ENCODE results near the gene KCND1.

The KCND1 gene

DNA sequence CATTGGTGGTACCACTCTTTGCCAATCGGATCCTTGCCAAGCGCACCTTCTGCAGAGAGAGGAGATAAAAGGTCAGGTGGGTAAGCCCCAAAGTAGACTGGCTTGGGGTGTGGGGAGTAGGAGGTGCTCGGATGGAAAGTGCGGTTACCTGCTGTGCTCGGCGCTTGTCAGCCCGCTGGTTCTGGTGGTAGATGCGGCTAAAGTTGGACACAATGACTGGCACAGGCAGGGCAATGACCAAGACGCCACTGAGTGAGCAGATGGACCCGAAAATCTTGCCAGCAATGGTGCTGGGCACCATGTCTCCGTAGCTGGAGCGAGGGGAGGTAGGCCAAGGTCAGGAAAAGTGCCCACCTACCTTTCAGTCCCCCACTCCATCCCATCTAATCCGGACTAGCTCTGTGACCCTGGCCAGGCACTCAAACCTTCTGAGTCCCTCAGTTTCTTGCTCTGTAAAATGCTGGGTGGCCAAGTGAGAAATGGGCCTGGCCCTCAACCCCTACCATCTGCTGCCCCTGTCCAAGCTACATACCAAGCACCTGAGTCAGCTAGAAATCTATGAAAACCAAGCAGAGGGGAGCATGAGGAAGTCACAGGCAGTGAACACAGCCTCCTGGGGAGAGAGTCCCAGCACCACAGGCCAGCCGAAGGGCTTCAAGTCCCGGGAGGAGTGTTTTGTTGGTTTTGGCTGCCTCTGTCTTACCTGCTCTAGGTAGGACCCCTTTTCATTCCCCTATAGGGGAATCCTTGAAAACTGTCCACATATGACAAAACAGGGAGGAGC lies 4.7 kb downstream of the KCND1 start:
- TF ChIP-seq CTCF (IDR thresholded peaks at IDR 0.05; ENCODE audit: borderline replicate concordance, insufficient read depth, low read depth, low read length), result no peak
- no peak overlapping the region for H3K4me3 ChIP-seq (ENCODE audit: low read depth, low read length)

DNA sequence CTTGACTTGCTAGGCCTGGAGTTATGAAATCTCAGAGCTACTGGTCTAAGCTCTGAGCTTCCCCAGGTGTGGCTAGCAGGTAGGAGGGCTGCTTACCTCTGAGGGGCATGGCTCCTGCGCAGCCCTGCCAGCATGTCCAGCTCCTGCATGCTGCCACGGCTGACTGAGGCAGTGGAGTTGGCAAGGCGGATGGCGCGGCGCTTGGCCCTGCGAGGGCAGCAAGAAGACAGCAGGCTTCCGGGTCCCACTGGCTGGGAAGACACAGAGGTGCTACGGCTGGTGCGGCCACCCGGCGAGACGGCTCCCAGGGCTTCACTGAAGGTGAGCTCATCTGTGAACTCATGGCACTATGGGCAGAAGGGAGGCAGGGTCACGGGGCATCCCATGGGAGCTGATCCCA lies 5.7 kb downstream of the KCND1 start:
- no peak for TF ChIP-seq CTCF (IDR thresholded peaks at IDR 0.05; ENCODE audit: borderline replicate concordance, insufficient read depth, low read depth, low read length)
- no peak overlapping the region for H3K4me3 ChIP-seq (ENCODE audit: low read depth, low read length)

DNA sequence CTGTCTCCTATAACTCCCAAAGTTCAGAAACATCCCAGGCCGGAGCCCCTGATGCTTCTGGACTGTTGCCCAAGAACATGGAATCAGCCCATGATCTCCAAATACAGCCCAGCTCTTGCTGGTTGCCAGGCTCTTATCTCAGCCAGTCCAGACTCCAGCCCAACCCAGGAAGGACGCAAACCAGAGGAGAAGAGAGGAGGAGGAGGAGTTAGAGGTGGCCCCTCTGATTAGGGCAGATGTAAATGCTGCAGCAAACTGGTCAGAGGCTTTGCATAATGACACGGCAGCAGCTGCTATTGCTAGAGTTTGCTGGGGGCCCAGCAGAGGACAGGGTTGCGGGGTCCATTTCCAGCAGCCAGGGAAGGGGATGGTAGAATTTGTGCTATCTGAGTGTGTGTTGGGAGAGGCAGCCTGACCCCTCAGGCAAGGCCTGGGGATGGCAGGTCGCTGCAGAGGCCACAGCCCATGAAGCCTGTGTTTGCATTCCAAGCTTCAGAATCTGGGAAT lies 10.0 kb downstream of the KCND1 start:
- no peak for TF ChIP-seq CTCF (IDR thresholded peaks at IDR 0.05; ENCODE audit: borderline replicate concordance, insufficient read depth, low read depth, low read length)
- H3K4me3 ChIP-seq (ENCODE audit: low read depth, low read length), result no peak overlapping the region

DNA sequence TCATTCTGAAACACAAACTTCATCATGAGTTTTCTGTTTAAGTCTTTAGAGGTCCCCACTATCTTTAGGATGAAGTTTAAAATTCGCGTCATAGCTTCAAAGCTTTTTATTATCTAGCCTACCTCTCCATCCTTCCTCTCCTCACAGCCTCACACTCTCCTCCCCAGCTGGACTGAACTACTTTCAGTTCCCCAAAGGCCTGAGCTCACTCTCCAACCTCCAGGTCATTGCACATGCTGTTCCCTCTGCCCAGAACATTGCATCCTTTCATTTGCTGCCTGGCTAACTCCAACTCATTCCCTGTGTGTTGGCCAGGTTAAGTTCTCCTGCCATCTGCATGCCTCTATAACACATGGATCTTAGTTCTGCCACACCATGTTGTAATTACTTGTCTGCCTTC lies 11.4 kb downstream of the KCND1 start:
- no peak for TF ChIP-seq CTCF (IDR thresholded peaks at IDR 0.05; ENCODE audit: borderline replicate concordance, insufficient read depth, low read depth, low read length)
- H3K4me3 ChIP-seq (ENCODE audit: low read depth, low read length), result no peak overlapping the region

GRCh38 chrX:48958635-48959094 lies 13.0 kb downstream of the KCND1 start:
- TF ChIP-seq CTCF (IDR thresholded peaks at IDR 0.05; ENCODE audit: borderline replicate concordance, insufficient read depth, low read depth, low read length), result no peak
- H3K4me3 ChIP-seq (ENCODE audit: low read depth, low read length), result peak overlapping the region; percentile 72

DNA sequence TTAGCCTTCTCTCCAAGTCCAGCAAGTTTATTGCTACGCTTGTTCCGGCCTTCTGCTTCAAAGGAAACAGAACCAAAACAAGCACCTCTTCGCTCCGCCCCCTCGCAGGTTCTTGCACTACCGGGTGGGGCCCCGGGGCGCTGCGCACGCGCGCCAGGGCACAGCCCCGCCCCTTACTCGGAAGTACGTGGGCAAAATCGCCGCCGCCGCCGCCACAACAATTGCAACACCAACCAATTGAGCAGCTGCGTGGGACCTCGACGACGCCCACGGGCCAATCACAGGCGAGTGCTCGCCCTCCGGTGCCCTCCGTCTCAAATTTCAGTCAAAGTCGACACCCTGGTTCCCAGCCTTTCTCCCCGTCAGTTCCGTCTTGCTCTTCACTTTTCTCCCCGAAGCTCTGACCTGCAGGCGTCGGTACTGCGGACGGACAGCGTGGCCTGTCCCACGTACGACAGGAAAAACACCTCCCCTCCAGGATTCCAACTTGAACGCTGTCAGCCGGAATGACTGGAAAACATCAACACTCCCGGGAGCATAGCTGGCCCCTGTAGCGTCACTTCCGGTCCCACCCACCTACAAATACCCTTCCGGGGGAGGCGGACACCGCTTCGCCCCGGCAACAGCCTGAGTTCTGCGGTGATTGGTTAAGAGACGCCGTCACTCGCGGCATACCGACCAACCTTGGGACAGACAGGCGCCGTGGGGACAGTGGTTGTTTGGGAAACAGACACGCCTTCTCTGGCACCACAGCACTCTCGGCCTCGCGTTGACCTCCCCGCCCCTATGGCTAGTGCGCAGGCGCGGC lies 13.6 kb downstream of the KCND1 start:
- peak overlapping the region; percentile 72 for H3K4me3 ChIP-seq (ENCODE audit: low read depth, low read length)
- no peak for TF ChIP-seq CTCF (IDR thresholded peaks at IDR 0.05; ENCODE audit: borderline replicate concordance, insufficient read depth, low read depth, low read length)

Data from GM12875 (cell line).